ENCODE data around the gene POMT1.

DNA sequence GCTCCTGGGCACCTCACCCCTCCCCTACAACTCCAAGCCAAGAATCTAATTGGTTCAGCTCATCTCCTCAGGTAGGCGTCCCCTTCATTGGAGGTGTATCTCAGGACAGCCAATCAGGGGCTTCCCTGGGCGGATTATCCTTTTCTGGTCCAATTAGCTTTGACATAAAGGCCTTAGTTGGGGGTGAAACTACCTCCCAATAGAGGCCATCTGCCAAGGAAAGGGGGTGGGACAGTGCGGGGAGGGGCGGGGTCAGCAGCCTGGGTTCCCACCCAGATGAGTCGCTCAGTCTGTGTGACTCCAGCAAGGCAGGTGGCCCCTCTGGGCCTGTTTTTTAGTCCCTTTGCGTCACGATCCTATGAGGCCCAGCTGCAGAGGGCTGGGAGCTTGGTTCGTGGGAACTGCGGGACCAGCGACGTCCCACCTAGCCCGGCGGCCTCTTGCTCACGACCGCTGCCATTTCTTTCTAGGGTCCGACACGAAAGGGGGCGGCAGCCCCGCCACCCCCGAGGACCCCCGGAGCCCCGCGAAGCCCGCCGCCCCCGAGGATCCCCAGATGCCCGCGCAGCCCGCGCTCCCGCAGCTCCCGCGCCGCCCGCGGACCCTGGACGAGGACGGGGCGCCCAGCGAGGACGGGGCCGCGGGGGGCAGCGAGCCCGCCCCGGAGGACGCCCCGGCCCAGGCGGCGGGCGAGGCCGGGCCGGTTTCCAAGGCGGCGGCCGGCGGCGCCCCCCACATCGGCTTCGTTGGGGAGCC, 51.5 kb downstream of the POMT1 start:
- no peak for TF ChIP-seq CTCF (IDR thresholded peaks at IDR 0.05)
- TF ChIP-seq POLR2A (IDR thresholded peaks at IDR 0.05) = no peak
